Activated CD4-positive, alpha-beta T cell treated with anti-CD3 and anti-CD28 coated beads, Interleukin-2, amount 10 ng/mL, durations not matched to agents 7 days and 5 days (primary cell): ENCODE data around the gene FXYD2. TPM values are rescaled to one million over a fixed set of nuclear protein-coding genes. Genes with fewer than 3 reads are reported as not detected.

Experiments
- CTCF ChIA-PET: fragments of 350-600 bp; sonication (Branson Sonifier 250); formaldehyde crosslinking; loops from one replicate; lab custom pipeline; 2021; ENCODE audit warnings: antibody characterized with exemption; lab: Charles Lee
- POLR2A ChIA-PET: fragments of 350-600 bp; sonication (Branson Sonifier 250); formaldehyde crosslinking; loops from one replicate; lab custom pipeline; 2021; ENCODE audit warnings: antibody characterized with exemption; lab: Charles Lee
- DNase-seq: peaks from one replicate; pipeline ENCODE4 v3.0.0-alpha.2; 2020
- H3K27ac Mint-ChIP-seq: one replicate; pipeline ENCODE4 v1.8.0; 2021; ENCODE audit warnings: mild to moderate bottlenecking, moderate library complexity, mixed read lengths
- H3K27me3 Mint-ChIP-seq: one replicate; pipeline ENCODE4 v1.8.0; 2021; ENCODE audit warnings: mixed read lengths
- H3K36me3 Mint-ChIP-seq: one replicate; pipeline ENCODE4 v1.8.0; 2021; ENCODE audit warnings: low read depth, mixed read lengths
- H3K4me1 Mint-ChIP-seq: one replicate; pipeline ENCODE4 v1.8.0; 2021; ENCODE audit warnings: mixed read lengths
- H3K4me3 Mint-ChIP-seq: one replicate; pipeline ENCODE4 v1.8.0; 2021; ENCODE audit warnings: mild to moderate bottlenecking, moderate library complexity, mixed read lengths
- H3K9me3 Mint-ChIP-seq: one replicate; pipeline ENCODE4 v1.8.0; 2021; ENCODE audit warnings: mixed read lengths
- total RNA-seq, 2 experiments: library from RNA; stranded (reverse); gene quantifications; one replicate each; pipeline ENCODE4 v1.2.3, GENCODE V29; 2021

FXYD2 gene
- total RNA-seq, 2 experiments from 2014 or later = 0.97 to 1.3 TPM

DNA sequence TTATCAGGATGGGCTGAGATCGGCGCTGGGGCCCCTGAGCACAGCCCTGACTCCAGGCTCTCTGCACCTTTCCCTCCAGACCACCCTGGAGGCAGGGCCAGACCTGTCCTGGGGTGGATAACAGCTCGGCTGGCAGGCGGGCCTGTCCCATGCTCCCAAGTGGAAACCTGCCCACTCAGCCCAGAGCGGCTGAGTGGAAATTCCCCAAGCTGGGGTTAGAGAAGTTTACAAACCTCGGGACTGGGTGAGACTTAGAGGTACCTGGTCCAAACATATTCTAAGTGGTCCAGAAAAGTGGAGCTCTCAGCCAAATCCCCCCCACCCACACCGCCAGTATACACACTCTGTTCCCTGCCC is 4.8 kb upstream of the FXYD2 start:
- POLR2A ChIA-PET = no interaction called here
- Mint-ChIP-seq H3K4me3 (no peak overlapping the region), H3K4me1 (peaks cover 52% of the 10 kb centered on the region), H3K27me3 (peaks cover 2% of the 10 kb centered on the region), H3K9me3 (no peaks in the 10 kb centered on the region), H3K36me3 (no peaks in the 10 kb centered on the region), H3K27ac (no peak overlapping the region)
- no peak for DNase-seq
- CTCF ChIA-PET = interaction anchor here (1.5 to 4.8 kb wide), 3 partner anchors 13 to 116 kb away, joined by 3 to 48 read pairs (median 3); no protein-coding TSS in a partner anchor

DNA sequence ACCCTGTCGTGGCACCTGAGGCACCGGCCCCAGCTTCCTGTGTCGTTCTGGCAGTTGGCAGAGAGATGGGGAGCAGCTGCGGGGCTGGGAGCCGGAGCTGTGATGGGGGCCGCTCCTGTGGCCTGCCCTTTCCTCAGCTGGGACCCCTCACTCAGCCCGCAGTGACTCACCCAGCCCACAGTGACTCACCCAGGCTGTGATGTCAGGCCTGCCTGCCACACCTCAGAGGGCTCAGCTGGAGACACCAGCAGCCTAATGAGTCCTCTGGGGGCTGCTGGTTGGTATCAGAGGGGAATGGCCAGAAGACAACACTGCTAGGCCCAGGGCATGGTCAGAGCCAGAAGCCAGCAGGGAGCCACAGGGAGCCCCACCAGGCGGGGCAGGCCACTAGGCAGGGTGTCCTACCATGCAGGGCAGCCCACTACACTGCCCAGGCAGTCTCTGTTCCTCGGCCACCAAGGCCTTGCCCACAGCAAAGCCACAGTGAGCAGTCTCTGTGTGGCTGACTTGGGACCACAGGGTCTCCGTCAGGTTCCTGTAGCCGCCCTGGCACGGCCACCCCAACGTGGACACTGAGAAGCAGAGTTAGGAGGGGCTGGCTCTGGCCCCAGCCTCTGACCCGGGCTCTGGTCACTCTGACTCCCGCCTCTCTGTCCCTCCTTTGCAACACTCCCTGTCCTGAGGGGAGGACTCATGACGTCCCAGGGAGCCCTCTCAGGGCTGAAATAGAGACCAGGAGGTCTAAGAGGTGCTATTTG is 4.2 kb upstream of the FXYD2 start:
- POLR2A ChIA-PET = interaction anchor here (0.5 kb wide), 1 partner anchor 220 kb away, joined by 4 read pairs; no protein-coding TSS in a partner anchor
- CTCF ChIA-PET = interaction anchor here (1.0 to 4.8 kb wide), 7 partner anchors 12 to 224 kb away, joined by 3 to 48 read pairs (median 12); no protein-coding TSS in a partner anchor
- peaks cover 58% of the 10 kb centered on the region for H3K4me1 Mint-ChIP-seq
- no peaks in the 10 kb centered on the region for H3K9me3 Mint-ChIP-seq
- H3K4me3 Mint-ChIP-seq = peak overlapping the region; percentile 13
- peak; percentile 70 for DNase-seq
- H3K27me3 Mint-ChIP-seq = peaks cover 2% of the 10 kb centered on the region
- H3K27ac Mint-ChIP-seq = peak overlapping the region; percentile 82
- H3K36me3 Mint-ChIP-seq = no peaks in the 10 kb centered on the region

DNA sequence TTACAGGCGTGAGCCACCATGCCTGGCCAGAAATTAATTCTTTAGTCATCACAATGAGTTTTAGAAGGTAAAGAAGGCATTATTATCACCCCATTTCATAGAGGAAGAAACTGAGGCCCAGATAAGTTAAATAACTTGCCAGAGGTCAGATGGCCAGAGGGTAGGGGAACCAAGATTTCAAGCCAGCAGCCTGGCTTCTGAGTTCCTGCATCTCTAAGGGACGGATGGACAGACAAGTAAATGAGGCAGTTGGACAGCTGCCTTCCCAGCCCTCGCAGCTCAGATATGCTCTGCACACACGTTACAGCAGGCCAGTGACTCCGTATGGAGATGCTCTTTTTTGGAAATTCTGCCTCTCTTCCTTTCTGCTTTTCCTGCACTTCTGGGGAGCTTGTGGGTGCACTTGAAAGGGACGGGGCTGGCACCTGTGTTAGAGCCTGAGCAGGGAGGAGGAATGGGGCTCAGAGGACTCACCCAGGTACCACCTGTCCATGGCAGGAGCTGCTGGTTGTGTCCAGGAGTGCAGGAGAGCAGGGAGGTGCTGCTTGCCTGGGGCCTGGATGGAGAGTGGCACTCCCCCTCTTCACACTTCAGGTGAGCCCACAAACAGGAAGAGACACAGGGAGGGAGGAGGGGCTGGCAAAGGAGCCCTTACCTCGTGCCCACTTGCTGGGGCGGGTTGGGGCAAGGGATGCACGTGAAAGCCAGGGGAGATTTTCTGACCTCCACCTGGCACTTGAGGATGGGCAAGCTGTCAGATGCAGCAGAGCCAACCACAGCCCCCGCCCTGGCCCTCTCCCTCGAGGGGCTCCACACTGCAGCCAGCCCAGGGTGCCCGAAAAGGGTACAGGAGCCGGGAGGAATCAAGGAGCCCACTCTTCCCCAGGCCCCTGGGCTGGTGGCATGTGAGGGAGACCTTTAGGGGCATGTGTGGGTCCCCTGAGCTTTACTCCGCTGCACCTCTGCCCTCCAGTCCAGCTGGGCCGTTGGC is 3.3 kb upstream of the FXYD2 start:
- Mint-ChIP-seq H3K27me3 (peaks cover 2% of the 10 kb centered on the region), H3K27ac (peak overlapping the region; percentile 82), H3K4me3 (no peak overlapping the region), H3K9me3 (no peaks in the 10 kb centered on the region), H3K36me3 (no peaks in the 10 kb centered on the region), H3K4me1 (peaks cover 68% of the 10 kb centered on the region)
- DNase-seq = no peak
- ChIA-PET POLR2A (interaction anchor here (1.1 kb wide), 1 partner anchor 150 kb away, joined by 3 read pairs; no protein-coding TSS in a partner anchor), CTCF (interaction anchor here (0.9 to 4.8 kb wide), 7 partner anchors 11 to 225 kb away, joined by 3 to 48 read pairs (median 12); no protein-coding TSS in a partner anchor)

DNA sequence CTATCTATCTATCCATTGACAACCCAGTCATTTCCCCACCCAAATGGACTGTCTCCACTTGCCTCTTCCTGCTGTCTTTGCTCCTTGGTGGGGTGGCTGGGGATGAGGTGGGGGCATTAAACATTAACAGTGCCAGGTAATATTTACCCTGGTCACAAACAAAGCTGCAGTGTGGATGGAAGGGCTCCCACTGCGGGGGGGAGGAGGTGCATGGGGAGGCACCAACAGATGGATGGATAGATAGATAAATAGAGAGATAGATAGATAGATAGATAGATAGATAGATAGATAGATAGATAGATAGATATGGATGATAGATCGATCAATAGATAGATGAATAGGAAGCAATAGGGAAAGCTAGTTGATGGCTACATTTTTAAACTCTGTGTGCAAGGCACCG is 2.3 kb upstream of the FXYD2 start:
- Mint-ChIP-seq H3K36me3 (no peaks in the 10 kb centered on the region), H3K4me3 (no peak overlapping the region), H3K27me3 (peaks cover 2% of the 10 kb centered on the region), H3K27ac (no peak overlapping the region), H3K9me3 (no peaks in the 10 kb centered on the region), H3K4me1 (peaks cover 71% of the 10 kb centered on the region)
- POLR2A ChIA-PET = no interaction called here
- DNase-seq = no peak
- CTCF ChIA-PET = interaction anchor here (0.7 to 4.8 kb wide), 6 partner anchors 10 to 226 kb away, joined by 3 to 48 read pairs (median 8); no protein-coding TSS in a partner anchor

DNA sequence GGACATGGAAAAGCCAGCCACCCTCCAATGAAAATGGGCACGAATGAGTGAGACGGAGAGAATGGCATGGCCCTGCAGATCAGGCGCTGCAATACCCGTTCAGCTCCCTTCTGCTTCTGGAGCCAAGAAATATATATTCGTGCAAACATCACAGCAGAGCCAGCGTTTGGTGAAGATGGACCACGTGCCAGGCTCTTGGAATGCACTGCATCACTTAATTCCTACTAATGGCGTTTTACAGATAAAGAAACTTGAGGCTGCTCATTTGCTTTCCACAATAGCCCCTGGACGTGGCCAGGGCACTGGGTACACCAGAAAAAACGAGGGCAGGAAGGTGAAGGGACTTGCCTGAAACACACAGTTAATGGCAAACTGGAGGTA is 1.6 kb upstream of the FXYD2 start:
- POLR2A ChIA-PET = no interaction called here
- Mint-ChIP-seq H3K27ac (no peak overlapping the region), H3K4me3 (no peak overlapping the region)

DNA sequence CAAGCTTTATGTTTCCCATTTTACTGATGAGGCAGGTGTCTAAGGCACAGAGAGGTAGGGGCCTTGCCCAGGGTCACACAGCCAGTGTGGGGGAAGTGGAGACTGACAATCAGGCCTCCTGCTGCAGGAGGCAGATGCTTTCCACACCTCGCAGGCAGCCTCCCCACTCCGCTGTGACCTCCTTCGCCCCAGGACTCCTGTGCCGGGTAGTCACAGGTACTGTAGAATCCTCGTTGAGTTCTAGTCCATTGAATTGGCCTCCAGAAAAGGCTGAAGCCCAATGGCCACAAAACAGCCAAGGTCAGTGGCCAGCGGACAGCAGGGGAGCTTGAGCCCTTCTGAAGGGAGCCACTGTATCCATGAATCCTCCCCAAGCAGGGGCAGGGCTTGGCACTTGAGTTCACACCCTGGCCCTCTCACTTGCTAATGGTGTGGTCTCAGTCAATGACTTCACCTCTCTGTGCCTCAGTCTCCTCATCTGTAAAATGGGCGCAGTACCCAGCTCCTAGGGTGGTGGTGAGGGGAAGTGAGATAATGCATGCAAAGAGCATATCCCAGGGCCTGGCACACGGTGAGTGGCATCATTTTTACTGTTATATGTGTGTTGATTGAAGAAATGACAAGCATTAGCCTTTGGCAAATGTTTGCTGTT is 1.1 kb upstream of the FXYD2 start:
- Mint-ChIP-seq H3K4me3 (no peak overlapping the region), H3K36me3 (no peaks in the 10 kb centered on the region), H3K27me3 (peaks cover 2% of the 10 kb centered on the region), H3K9me3 (no peaks in the 10 kb centered on the region), H3K4me1 (peaks cover 63% of the 10 kb centered on the region), H3K27ac (peak overlapping the region; percentile 57)
- DNase-seq = no peak
- ChIA-PET POLR2A (no interaction called here), CTCF (interaction anchor here (0.6 to 4.8 kb wide), 6 partner anchors 9 to 229 kb away, joined by 3 to 48 read pairs (median 21); no protein-coding TSS in a partner anchor)

More for the DNA sequence above, 1.6 kb upstream of the FXYD2 start:
- Mint-ChIP-seq H3K9me3 (no peaks in the 10 kb centered on the region), H3K4me1 (peaks cover 68% of the 10 kb centered on the region), H3K27me3 (peaks cover 2% of the 10 kb centered on the region), H3K36me3 (no peaks in the 10 kb centered on the region)
- no peak for DNase-seq
- CTCF ChIA-PET = interaction anchor here (1.5 to 4.8 kb wide), 3 partner anchors 10 to 227 kb away, joined by 3 to 48 read pairs (median 17); no protein-coding TSS in a partner anchor

DNA sequence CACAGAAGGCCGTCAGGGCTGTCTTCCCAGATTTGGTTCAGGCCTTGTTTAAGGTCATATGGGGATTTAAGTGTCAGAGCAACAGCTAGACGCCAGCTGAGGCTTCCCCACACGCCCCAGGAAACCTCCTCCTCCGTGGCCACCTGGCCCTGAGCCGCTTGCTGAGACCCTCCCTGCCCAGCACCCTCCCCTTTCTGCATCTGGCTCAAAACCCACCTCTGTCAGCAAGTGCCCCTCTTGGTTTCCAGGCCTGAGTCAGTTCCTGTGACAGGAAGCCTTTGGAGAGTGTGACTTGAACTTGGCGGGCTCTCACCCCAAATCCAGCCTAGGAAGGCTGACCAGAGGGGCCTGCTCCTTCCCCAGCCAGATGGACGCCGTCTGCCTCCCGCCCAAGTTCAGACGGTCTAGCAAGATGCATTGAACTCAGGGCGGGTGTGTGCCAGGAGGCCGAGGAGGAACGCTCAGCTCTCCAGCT is 561 bp downstream of the FXYD2 start:
- H3K27me3 Mint-ChIP-seq = no peaks in the 10 kb centered on the region
- peak overlapping the region; percentile 60 for H3K27ac Mint-ChIP-seq
- DNase-seq = no peak
- H3K36me3 Mint-ChIP-seq = no peaks in the 10 kb centered on the region
- CTCF ChIA-PET = interaction anchor here (0.9 to 3.8 kb wide), 9 partner anchors 8 to 243 kb away, joined by 3 to 27 read pairs (median 4); no protein-coding TSS in a partner anchor
- no peak overlapping the region for H3K4me3 Mint-ChIP-seq
- H3K4me1 Mint-ChIP-seq = peaks cover 51% of the 10 kb centered on the region
- H3K9me3 Mint-ChIP-seq = no peaks in the 10 kb centered on the region
- POLR2A ChIA-PET = interaction anchor here (0.5 to 1.1 kb wide), 2 partner anchors 8 to 19 kb away, joined by 5 to 6 read pairs; no protein-coding TSS in a partner anchor

DNA sequence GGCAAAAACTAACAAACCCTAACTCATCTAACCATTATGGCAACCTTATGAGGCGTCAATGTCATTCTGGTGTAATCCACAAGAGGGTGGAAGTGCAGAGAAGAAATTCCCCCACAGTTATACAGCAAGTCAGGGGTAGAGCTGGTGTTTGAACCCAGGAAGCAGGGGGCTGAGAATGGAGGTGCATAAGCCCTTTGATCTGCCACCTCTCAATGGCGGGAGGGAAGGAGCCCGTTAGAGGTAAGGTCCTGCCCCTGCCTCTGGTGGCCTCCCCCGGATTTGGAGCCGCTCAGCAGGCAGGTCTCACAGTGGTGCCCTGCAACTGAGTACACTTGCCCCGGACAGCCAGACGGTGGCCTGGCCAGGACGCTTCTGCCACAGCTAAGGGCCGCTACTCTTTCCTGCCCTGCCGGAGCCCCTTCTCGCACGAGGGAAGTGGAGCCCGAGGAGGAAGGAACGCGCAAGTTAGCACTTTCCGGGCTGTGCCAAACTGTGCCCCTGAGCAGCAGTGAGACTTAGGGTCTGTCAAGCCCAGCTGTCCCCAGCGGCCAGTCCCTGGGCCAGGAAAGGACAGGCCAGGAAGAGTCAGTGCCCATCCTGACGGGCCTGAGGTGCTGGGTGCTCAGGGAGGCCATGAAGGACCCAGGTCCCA is 1.1 kb downstream of the FXYD2 start:
- CTCF ChIA-PET = interaction anchor here (0.8 to 3.8 kb wide), 14 partner anchors 9 to 259 kb away, joined by 3 to 27 read pairs (median 4); no protein-coding TSS in a partner anchor
- Mint-ChIP-seq H3K4me3 (no peak overlapping the region), H3K9me3 (no peaks in the 10 kb centered on the region), H3K27ac (peak overlapping the region; percentile 47), H3K4me1 (peaks cover 51% of the 10 kb centered on the region), H3K27me3 (no peaks in the 10 kb centered on the region), H3K36me3 (no peaks in the 10 kb centered on the region)
- peak; percentile 37 for DNase-seq
- POLR2A ChIA-PET = interaction anchor here (0.9 to 1.1 kb wide), 2 partner anchors 8 kb away, joined by 3 to 5 read pairs; no protein-coding TSS in a partner anchor

DNA sequence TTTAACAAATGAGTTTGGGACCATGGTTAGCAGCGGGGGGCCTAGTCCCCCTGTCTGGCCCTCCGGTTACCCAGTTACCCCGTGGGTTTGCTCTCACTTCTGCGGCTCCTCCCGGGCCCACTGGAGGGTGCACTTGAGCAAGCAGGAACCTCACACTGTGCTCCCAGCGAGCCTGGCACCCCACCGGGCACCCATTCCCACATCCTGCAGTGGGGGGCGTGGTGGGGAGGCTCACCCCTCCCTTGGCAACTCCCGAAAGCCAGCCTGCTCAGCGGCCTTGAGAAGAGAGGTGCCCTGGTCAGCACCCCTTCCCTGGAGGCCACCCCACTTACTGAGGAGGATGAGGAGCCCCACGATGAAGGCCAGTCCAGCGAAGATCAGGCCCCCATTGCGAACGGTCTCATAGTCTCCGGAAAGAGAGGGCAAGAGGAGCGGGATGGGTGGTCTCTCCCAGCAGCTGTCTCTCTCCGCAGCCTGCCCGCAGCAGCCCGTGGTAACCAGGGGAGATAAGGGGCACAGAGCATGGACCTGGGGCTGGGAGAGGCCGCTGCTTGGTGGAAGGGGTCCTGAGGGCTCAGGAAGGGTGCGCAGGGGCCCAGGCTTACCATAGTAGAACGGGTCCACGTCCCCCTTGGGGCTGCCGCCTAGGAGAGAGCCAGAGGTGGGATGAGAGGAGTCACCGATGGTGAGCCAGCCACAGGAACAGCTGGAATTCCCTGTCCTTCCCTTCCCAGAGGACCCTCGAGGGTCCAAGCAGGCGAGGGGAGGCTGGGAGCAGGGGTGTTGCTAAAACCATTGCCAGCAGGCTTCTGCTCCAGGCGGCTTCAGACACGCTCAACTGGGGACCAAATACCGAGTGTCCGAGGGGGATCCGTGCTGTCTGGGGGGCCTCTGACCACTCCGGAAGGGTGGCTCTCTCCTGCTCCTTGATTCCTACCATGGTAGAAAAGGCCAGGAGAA is 2.2 kb downstream of the FXYD2 start:
- DNase-seq = peak; percentile 63
- Mint-ChIP-seq H3K27ac (no peak overlapping the region), H3K27me3 (no peaks in the 10 kb centered on the region), H3K36me3 (no peaks in the 10 kb centered on the region), H3K9me3 (no peaks in the 10 kb centered on the region), H3K4me1 (peaks cover 52% of the 10 kb centered on the region), H3K4me3 (no peak overlapping the region)
- ChIA-PET CTCF (interaction anchor here (0.9 to 3.8 kb wide), 16 partner anchors 10 to 245 kb away, joined by 3 to 27 read pairs (median 4); no protein-coding TSS in a partner anchor), POLR2A (interaction anchor here (0.9 kb wide), 1 partner anchor 7 kb away, joined by 3 read pairs; no protein-coding TSS in a partner anchor)

DNA sequence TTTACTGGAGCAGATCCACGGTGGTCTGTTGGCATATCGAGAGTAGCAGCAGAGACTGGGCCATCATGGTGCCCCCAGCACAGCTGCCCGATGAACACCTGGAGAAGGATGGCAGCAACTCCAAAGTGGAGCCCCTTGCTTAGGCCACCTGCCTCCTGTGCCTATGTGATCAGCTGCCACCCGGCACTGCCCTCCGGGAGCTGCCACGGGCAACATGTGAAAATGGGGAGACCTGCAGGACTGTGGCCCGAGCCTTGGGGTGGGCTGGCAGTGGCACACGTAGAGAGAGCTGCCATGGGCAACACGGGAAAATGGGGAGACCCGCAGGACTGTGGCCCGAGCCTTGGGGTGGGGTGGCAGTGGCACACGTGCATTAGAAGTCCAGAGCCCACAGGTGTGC is 3.1 kb downstream of the FXYD2 start:
- DNase-seq = no peak
- no peak overlapping the region for H3K27ac Mint-ChIP-seq
- H3K27me3 Mint-ChIP-seq = no peaks in the 10 kb centered on the region

More for the DNA sequence above, 3.1 kb downstream of the FXYD2 start:
- Mint-ChIP-seq H3K4me3 (no peak overlapping the region), H3K36me3 (no peaks in the 10 kb centered on the region), H3K4me1 (peaks cover 60% of the 10 kb centered on the region), H3K9me3 (no peaks in the 10 kb centered on the region)
- ChIA-PET CTCF (interaction anchor here (0.6 to 1.4 kb wide), 8 partner anchors 12 to 724 kb away, joined by 3 to 9 read pairs (median 4); no protein-coding TSS in a partner anchor), POLR2A (no interaction called here)
